HG03565 (cell line): ENCODE measurements around the gene TAF8.
A peak's percentile ranks its signal among the peaks of the same experiment; 100 is the strongest.
"Not testable (repeated sequence)": the region's sequence is repeated elsewhere in the genome, so short reads cannot be mapped to it uniquely, and the experiment has no call there.

Experiments
- ATAC-seq: cut with Tn5 transposase; IDR thresholded peaks from one replicate; pipeline ENCODE4 v1.9.1; 2021; ENCODE audit warnings: mild to moderate bottlenecking, moderate library complexity; ENCODE audit not compliant: unreplicated experiment

Gene TAF8

GRCh38 chr6:42028234-42029061 is 21.9 kb upstream of the TAF8 start:
- no peak for ATAC-seq

DNA sequence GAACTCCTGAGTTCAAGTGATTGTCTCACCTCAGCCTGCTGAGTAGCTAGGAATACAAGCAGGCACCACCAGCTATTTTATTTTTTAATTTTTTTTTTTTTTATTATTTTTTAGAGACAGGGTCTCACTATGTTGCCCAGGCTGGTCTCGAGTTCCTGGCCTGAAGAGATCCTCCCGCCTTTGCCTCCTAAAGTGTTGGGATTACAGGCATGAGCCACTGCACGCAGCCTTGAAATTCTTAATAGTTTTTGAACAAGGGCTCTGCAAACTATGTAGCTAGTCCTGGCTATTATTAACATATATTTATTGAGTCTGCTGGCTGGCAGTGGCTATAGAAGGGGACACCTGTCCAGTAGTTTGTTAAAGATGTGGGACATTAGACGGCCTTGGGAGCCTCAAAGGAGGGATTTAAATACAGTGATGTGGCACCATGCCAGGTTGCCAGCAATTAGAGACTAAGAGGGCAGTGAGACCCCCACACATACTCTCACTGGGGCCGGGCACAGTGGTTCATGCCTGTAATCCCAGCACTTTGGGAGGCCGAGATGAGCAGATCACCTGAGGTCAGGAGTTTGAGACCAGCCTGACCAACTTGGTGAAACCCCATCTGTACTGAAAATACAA is 21.1 kb upstream of the TAF8 start:
- no peak for ATAC-seq

- ATAC-seq: no peak
Observed at GRCh38 chr6:42029881-42030280, 20.4 kb upstream of the TAF8 start.

DNA sequence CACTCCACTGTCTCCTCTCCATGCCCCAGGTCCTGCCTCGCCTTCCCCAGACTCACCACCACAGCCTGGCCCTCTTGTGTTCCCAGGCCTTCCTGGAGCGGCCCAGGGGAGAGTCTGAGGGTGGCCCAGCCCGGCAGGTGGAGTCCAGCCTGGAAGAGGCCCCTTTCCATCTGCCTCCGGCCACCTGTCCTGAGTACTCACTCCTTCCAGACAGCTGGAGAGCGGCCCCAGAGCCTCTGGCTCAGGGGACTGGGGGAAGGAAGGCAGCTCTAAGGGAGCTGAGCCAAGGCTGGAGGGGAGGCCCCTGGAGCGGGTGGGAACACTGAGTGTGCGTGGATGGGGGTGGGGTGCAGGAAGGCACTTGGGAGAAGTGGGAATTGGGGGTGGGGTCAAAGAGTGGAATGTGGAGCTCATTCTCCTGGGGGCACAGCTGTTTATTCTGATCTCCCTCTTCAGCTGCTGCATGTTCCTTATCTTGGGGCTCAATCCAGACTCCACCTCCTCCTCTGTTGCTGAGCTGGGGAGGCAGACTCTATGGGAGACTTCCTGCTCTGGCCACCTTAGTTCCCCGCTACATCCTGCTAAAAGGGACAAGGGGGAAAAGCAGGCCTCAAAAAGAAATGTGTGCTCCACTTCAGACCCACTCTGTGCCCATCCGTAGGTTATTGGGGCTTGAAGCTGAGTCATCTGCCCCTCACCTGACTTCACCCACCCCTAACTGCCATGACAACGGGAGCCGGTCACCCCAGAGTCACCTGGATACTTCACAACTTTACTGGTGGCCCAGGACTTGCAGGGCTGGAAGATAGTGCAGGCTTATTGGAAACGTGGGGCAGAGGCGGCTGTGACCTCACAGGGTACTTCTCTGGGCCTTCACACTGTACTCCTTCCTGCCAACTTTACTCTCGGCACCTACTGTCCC is 19.5 kb upstream of the TAF8 start:
- ATAC-seq: no peak

DNA sequence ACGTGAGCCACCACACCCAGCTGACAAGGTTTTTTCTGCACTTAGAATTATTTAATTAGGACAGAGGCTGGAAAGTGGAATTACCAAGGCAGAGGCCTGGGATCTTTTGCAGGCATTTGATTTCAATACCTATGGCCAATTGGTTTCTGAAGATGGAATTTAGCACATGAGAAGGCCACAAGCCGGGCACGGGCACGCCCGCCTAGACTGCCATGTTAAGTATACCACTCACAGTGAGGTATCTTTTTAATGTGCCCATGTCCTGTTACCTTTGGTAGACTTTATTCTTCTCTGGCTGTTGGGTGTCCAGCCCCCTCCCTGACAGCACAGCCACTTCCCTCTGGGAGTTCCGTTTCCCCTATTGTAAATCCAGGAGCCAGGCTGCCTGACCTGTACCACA is 18.0 kb upstream of the TAF8 start:
- no peak for ATAC-seq

- not testable (repeated sequence) for ATAC-seq
Observed at GRCh38 chr6:42037669-42038068, 12.7 kb upstream of the TAF8 start.

DNA sequence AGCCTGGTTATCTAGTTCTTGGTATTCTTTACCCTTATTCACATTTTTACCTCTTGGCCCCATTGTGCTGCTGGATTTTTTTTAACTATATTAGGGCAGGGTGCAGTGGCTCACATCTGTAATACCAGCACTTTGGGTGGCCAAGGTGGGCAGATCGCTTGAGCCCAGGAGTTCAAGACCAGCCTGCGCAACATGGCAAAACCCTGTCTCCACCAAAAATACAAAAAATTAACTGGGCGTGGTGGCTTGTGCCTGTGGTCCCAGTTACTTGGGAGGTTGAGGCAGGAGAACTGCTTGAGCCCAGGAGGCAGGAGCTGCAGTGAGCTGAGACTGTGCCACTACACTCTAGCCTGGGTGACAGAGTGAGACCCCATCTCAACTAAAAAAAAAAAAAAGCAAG is 12.2 kb upstream of the TAF8 start:
- ATAC-seq: no peak

DNA sequence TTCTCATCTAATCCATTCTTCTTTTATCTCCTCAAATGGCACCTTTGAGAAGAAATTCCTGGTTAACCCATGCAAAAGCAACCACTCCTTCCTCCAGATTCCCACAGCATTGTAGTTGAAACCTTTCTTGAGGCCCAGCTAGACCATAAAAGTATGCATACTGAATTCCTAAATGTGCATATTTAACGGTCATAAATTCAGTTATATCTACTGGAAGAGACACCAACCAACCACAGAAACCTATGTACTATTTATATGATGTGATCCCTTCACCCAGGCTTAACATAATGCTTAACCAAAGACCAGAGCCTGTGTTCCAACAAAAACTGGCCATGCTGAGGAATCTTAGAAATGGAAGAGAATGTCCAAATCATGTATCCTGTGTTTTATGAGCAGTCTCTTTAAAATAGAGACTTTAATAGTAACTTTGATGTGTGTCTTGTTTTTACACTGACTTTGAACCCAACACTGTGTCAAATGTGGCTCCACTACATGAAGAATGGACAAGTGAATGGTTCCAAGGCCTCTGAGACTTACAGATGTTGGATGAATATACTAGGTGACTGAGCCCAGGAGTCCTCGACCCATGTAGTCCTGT is 11.4 kb upstream of the TAF8 start:
- ATAC-seq: no peak

GRCh38 chr6:42040856-42041480 is 9.4 kb upstream of the TAF8 start:
- no peak for ATAC-seq

- no peak for ATAC-seq
Observed at GRCh38 chr6:42041481-42042053, 8.8 kb upstream of the TAF8 start.

DNA sequence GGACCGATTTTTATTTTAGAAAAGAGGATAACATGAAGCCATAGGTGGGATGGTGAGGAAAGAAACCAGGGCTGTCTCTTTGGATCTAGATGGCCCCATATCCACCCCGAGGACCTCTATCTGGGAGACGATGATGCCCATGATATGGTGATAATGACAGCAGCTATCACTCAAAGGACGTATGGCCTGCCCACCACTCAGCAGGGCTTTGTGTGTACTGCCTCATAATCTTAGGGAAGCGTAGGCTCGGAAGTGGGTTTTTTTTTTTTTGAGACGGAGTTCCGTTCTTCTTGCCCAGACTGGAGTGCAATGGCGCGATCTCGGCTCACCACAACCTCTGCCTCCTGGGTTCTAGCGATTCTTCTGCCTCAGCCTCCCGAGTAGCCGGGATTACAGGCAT is 8.2 kb upstream of the TAF8 start:
- no peak for ATAC-seq

- ATAC-seq: peak; percentile 35
Observed at GRCh38 chr6:42043787-42044475, 6.4 kb upstream of the TAF8 start.

GRCh38 chr6:42045538-42046460 is 4.5 kb upstream of the TAF8 start:
- ATAC-seq: no peak

- no peak for ATAC-seq
Observed at GRCh38 chr6:42046464-42047212, 3.7 kb upstream of the TAF8 start.

DNA sequence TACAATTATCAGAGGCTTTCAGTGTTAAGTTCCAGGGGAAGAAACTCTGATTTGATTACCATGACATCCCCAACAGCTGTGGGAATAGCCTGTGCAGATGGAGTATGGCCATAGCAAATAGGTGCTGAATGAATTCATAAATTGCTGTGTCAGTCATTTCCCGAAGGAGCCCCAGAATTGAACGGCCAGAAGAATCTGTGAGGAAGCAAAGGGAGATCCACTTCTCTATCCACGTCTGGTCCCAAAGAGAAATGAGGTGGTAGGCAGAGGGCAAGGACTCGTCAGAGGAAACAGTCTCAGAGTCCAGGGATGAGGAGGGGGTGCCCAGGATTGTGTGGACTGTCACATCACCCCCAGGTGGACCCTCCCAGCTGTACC is 3.1 kb upstream of the TAF8 start:
- ATAC-seq: no peak

DNA sequence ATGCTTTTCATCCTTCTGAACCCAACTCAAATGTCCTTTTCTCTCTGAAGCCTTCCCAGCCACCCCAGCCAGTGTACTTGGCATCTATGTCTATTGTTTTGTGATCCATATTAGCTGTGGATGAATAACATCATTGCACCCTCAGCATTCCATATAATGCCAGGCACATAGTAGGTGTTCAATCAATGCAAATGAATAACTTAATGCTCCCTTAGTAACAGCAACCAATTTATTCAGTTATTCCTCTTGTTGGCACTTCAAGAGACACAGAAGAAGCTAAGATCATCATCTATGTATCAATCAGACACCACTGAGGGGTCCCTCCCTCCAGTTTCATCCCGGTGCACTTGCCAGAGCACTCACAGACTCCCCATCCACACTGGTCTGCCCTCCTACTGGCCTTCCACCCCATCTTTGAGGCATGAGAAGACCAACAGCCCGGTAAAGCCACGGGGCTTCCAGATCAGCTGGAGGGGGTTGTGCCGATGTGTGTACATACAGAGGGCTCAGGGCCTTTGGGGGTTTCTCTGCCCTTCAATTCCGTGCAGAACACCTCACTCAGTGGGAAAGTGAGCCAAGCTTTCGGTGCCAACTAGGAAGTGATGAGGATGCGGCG is 2.4 kb upstream of the TAF8 start:
- no peak for ATAC-seq

GRCh38 chr6:42049116-42049809 is 1.1 kb upstream of the TAF8 start:
- no peak for ATAC-seq
